LNCaP clone FGC (cell line): ENCODE measurements around the gene TNNI2.

Experiments
- DNase-seq: peaks from one replicate; pipeline ENCODE4 v3.0.0-alpha.2; 2011; ENCODE audit warnings: low read depth
- H3K4me3 ChIP-seq: 2 replicates; pipeline ENCODE4 v1.5.1; 2011; ENCODE audit warnings: mild to moderate bottlenecking, low read depth, low read length, control low read depth
- TF ChIP-seq, protein P1 (sequence below): IDR thresholded peaks from 2 replicates; pipeline ENCODE4 v1.5.1; 2012; ENCODE audit warnings: mild to moderate bottlenecking; ENCODE audit not compliant: control insufficient read depth, insufficient read depth; ENCODE audit errors: extremely low read depth

The TNNI2 gene

DNA sequence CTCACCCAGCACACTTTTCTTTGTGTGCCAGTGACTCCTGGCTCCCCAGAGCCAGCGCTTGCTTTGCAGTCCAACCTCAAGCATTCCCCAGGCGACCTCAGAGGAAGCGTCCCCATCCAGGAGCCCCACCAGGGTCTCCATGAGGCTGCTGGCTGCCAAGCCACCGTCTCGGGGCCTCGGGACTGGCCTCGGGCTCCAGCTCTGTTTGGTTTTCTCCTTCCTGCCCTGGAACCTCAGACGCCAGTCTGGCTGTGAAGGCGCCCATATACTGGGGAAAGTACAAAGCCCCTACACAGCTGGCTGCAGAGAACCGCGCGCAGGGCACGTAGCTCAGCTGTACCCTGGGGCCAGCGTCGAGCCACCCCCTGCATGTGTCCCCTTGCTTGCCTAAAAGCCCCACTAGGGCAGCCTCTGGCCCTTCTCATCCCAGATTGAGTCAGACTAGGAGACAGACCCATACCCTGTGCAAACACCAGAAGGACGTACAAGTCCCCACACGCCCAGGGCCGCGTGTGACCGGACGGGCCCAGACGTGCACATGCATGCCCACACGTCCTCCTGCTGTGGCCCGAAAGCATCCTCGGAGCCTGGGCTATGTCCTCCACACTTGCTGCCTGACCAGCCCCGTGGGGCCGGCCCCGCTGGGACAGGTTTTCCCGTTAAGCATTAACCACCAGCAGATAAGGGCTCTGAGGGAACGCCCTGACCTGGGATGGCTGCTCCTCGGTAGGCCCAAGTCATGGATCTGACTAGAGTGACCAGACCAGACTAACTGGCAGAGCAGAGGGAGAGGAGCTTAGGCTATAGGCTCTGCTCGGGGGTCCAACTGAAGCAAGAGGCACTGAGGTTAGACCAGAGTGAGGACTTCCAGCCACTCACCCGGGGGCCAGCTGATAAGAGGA lies 8.2 kb upstream of the TNNI2 start:
- TF ChIP-seq, protein P1, sequence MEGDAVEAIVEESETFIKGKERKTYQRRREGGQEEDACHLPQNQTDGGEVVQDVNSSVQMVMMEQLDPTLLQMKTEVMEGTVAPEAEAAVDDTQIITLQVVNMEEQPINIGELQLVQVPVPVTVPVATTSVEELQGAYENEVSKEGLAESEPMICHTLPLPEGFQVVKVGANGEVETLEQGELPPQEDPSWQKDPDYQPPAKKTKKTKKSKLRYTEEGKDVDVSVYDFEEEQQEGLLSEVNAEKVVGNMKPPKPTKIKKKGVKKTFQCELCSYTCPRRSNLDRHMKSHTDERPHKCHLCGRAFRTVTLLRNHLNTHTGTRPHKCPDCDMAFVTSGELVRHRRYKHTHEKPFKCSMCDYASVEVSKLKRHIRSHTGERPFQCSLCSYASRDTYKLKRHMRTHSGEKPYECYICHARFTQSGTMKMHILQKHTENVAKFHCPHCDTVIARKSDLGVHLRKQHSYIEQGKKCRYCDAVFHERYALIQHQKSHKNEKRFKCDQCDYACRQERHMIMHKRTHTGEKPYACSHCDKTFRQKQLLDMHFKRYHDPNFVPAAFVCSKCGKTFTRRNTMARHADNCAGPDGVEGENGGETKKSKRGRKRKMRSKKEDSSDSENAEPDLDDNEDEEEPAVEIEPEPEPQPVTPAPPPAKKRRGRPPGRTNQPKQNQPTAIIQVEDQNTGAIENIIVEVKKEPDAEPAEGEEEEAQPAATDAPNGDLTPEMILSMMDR = no peak
- DNase-seq = no peak
- no peak overlapping the region for H3K4me3 ChIP-seq

DNA sequence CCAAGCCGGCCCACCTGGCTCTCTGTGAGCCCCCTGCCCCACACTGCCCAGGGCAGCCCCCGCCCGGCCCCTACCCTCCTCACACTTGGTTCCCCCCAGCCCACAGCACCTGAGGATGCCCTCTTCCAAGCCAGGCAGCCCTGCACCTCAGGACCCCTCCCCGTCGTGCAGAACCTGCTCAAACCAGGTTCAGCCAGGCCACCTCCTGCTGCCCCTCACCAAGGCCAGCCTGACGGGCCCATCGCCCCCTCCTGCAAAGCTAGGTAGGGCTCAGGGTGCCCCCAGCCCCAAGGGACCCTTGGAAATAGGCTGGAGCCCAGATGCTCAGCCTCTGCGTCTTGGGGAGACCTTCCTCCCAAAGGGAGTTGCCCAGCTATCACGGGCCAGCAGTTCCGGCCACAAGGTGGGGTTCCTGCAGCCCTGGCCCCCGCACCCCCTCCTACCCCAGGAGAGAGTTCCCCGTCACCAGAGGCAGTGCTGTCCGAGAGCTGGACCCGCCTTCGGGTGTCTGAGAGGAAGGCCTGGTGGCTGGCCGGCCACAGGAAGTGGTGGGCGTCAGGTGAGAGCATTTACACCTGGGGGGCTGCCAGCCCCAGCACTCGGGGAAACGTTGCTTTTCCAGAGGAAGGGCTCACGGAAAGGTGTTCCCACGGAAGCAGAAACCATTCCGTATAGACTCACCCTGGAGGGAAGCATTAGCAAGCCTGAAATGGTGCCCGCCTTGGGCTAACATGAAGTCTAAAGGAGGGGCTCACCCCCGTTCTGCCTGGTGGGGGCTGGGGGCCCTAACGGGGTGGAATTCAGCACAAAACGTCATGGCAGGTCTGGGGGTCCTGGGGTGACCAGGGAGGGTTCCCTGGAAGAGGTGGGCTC lies 7.2 kb upstream of the TNNI2 start:
- no peak overlapping the region for H3K4me3 ChIP-seq
- TF ChIP-seq, protein P1 = no peak
- no peak for DNase-seq

DNA sequence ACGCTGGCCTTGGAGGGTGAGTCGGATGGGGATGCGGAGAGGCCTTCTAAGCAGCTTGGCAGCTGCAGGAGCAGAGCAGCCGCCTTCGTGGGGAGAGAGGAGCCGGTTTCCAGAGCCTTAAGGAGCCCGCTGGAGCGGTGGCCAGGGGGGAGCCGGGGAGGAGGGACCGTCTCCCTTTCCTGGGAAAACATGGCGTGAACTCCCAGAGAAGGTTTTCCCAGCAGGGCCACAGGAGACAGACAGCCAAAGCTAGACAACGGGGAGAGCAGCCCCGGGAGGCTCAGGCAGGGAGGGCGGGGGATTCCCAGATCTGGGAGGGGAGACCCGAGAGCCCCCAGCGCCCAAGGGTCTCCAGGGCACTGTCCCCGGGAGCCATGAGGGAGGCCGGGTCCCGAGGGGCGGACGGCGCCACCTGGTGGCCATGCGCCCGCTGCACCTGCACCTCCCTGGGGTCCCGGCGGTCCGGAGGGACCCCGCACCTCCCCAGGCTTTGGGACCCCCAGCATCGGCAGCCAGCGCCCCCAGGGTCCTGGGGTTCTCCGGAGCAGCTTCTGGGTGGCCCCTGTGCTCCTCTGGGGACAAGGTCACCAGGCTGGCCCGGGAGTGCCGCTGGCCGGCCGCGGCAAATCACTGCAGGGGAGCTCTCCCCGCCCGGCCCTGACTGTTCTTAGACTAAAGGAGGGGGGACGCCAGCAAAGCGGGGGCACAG lies 6.4 kb upstream of the TNNI2 start:
- DNase-seq = no peak
- no peak overlapping the region for H3K4me3 ChIP-seq
- TF ChIP-seq, protein P1 = peak; percentile 85

DNA sequence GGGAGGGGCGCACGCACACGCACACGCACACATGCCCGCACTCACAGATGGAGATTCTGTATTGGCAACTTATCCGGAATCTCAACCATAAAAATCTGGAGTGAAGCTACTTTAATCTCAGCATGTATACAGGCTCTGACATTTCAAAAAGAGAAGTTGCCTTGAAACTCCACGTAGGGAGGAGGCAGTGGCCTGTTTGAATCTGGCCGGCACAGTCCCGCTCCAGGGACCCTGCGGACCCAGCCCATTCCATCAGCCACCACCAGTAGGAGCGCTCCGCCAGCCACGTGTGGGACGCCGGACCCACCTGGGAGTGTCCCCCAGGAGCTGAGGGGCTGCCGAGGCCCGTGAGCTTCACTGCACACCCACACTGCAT lies 5.9 kb upstream of the TNNI2 start:
- TF ChIP-seq, protein P1 = no peak
- no peak for DNase-seq
- H3K4me3 ChIP-seq = no peak overlapping the region

DNA sequence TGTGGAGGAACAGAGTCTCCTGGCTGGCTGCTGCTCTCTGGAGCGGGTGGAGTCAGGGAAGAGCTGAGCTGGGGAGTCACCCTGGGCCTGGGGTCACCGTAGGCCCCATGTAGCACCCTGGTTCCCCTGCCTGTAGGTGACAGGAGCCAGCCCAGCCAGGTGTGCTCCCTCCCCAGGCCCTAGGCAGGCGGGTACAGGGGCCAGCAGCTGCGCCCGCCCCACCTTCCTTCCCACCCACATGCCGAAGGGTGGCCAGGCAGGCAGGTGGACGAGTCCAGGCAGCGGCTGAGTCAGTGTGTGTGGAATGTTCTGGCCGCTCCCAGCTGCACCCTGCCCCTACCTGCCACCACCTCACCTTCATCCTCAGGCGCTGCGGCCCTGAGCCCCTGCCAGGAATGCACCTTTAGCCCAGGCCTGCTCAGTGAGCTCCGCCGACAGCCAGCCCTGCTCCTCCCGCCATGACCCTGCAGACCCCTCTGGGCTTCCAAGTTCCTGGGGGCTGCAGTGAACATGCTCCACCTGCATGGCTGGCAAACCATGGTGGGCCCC lies 4.6 kb upstream of the TNNI2 start:
- no peak overlapping the region for H3K4me3 ChIP-seq
- TF ChIP-seq, protein P1 = no peak
- DNase-seq = no peak
